Measurements from ENCODE around the gene IGFL4.

DNA sequence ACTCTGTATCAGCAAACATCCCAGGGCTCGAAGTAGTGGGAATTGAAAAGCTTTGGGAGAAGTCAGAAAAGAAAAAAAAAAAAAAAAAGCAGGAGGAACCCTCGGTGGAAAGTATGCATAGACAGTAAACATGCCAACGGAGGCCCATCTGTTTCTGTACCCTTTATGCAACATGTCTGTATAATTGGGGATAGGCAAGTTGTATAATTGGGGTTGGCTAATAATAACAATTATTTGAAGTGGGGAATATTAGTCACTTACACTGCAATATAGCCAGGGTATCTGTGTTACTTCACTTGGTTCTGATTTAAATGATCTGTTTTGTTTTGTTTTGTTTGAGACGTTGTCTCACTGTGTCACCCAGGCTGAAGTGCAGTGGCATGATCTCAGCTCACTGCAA, 12.1 kb upstream of the IGFL4 start:
- TF ChIP-seq JUND (IDR thresholded peaks at IDR 0.05; ENCODE audit: low read length) (no peak), POLR2A (IDR thresholded peaks at IDR 0.05; ENCODE audit: control extremely low read depth in 1 of 2, low read depth in 2 of 2, low read length in 2 of 2) (no peak), TAF1 (IDR thresholded peaks at IDR 0.05; ENCODE audit: low read depth, low read length) (no peak), SIRT6 (IDR thresholded peaks at IDR 0.05; ENCODE audit: low read length) (no peak), RFX5 (IDR thresholded peaks at IDR 0.05; ENCODE audit: borderline replicate concordance, low read depth, low read length) (no peak), SP2 (IDR thresholded peaks at IDR 0.05; ENCODE audit: low read length) (no peak), BACH1 (IDR thresholded peaks at IDR 0.05; ENCODE audit: low read length) (no peak)
- TF ChIP-seq, protein P1, sequence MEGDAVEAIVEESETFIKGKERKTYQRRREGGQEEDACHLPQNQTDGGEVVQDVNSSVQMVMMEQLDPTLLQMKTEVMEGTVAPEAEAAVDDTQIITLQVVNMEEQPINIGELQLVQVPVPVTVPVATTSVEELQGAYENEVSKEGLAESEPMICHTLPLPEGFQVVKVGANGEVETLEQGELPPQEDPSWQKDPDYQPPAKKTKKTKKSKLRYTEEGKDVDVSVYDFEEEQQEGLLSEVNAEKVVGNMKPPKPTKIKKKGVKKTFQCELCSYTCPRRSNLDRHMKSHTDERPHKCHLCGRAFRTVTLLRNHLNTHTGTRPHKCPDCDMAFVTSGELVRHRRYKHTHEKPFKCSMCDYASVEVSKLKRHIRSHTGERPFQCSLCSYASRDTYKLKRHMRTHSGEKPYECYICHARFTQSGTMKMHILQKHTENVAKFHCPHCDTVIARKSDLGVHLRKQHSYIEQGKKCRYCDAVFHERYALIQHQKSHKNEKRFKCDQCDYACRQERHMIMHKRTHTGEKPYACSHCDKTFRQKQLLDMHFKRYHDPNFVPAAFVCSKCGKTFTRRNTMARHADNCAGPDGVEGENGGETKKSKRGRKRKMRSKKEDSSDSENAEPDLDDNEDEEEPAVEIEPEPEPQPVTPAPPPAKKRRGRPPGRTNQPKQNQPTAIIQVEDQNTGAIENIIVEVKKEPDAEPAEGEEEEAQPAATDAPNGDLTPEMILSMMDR (IDR thresholded peaks at IDR 0.05; ENCODE audit: control extremely low read depth in 1 of 3, insufficient read depth in 1 of 3, low read depth in 1 of 3, low read length in 3 of 3): no peak
